Measurements from ENCODE around the gene PARL.

The PARL gene

DNA sequence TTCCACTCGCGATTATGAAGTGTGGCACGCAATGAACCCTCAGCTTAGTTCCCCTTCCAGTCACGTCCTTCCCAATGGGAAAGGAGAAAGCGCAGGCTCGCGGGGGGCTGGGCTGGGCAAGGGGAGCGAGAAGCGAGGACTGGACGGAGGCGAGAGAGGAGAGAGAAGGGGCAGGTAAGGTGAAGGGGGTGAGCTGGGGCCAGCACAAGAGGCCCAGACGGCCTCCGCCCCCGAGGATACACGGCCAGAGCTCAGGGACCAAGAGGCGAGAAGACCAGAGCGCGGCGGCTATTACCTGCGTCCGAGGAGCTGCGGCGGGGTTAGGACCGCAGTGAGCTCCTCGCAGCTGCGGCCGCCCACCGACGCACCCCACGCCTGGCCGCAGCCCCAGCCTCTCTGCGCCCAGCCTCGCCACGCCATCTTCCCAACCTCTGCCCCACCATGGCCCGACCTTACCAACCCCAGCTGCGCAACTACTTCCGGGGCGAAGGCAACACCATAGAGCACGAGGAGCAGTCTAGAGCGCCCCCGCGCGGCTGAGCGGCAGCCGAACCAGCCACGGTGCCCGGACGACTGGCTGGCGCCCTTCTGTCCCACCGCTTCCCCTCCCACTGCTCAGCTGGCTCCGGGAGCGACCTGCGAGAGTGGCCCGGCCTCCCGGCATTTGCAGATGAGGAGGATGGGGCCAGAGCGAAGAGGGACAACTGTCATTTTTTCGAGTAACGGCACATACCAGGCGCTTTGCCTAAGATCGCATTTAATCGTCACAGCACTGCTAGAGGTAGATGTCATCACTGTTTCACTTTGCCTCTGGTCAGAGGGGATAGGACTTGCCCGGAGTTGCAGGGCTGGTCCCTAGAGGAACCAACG lies at the start of gene PARL:
PARL (minus strand) TSS at position 454 of the 870 bp plus-strand sequence; CDS start at position 420, 34 bp downstream.
- peak; percentile 99 for DNase-seq

GRCh38 chr3:183933160-183933559 lies 48.5 kb upstream of the PARL start:
- no peak for DNase-seq

GRCh38 chr3:183931881-183932280 lies 47.2 kb upstream of the PARL start:
- DNase-seq = no peak

GRCh38 chr3:183930086-183930485 lies 45.4 kb upstream of the PARL start:
- no peak for DNase-seq

DNA sequence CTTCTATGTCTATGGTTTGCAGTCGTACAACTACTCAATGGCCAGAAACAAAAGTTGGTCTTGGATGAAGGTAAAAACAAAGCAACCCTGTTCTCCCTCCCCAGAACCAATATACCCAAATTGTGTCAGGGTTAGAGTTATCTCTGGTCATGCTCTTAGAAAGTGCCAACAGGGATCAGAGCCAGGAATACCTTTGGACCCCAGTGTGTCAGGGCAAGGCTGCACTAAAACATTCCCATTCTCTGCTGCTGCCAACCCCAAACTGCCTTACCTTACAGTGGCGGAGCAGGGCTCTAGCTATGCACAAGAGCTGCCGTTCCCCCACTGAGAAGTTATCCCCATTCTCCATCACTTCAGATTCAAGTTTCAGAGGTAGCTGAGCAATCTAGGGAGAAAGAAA lies 42.4 kb upstream of the PARL start:
- no peak for DNase-seq

DNA sequence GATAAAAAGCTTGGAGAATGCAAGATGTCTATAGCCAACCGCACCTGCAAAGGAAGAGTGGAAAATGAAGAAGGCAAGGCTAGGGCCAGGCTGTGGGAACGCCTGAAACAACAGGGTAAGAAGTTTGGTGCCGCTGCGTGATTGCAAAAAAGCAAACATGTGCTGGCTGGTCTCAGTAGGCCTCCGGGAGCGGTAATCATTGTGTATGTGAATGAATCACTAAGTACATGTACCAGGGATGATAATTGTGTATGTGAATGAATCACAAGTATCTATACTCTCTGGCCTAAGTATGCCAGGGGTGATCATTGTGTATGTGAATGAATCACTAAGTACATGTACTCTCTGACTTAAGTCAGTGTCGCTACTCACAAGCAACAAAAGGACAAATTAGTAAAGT lies 40.3 kb upstream of the PARL start:
- no peak for DNase-seq

GRCh38 chr3:183924543-183924942 lies 39.9 kb upstream of the PARL start:
- no peak for DNase-seq

- DNase-seq = no peak
Measured at GRCh38 chr3:183922421-183922820, 37.7 kb upstream of the PARL start.

DNA sequence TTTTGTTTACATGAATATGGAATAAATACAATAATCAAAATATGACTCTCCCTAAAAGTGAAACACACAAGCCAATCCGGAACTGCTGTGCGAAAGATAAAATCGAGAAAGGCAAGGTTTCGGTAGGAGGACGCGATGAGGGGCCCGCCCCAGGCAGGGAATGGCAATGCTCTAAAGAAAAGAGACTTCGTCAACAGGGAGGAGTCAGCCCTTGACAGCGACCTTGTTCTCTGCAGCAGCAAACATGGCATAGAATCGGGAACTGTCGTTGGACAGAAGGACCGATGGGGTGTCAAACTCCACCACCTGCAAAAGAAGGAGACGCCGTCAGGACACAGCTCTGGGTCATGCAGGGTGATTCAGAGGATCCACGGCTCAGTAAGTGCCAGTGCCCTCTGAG lies 36.4 kb upstream of the PARL start:
- no peak for DNase-seq

DNA sequence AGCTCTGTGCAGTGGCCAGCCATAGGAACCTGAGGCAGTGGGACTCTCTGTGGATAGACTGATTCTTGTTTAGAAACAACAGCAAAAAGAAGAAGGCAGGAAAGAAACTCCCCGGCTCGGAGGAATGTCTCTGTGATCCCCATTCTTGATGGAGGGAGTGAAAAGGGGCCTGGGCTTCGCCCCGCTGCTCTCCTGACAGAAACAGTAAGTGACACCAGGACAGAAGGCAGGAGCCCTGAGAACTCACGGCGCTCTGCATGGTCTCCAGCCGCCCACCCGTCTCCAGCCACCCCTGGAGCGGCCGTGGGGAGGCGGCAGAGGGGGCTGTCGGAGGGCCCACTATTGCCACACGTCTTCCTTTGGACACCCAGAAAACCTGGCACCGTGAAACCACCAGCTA lies 35.7 kb upstream of the PARL start:
- no peak for DNase-seq

DNA sequence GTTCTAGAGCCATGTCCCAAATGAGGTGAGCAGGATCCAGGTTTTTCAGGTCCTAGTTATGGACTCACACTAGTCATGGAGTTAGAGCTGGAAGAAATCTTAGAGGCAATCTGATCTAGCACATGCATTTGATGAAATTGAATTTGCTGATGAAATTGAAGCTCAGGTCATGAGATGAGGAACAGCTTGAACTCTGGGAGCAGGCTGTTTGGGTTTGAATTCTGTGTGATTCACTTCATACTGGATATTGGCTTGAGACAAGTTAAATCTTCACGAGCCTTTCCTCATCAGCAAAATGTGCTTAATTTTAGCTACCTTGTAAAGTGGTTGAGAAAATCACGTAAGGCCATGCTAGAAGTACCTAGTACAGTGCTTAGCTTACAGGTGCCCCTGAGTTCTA lies 33.5 kb upstream of the PARL start:
- no peak for DNase-seq

GRCh38 chr3:183917776-183918175 lies 33.1 kb upstream of the PARL start:
- DNase-seq = no peak

DNA sequence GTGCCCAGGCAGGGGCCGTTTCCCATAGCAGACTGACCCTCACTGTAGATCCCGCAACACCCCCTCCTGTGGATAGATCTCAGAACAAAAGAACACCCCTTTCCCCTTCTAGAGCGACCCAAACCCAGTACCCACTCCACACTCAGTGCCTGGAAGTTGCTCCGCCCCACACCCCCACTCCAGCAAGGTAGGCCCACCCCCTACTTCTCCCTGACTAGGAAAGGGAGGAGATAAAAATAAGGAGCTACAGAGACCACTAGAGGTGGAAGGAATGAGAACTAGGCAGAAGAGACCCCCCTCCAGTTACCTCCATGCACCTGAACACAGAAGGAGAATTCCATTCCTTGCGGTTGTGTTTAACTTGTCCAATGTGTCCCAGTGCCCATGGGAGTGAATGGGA lies 30.2 kb upstream of the PARL start:
- no peak for DNase-seq

- no peak for DNase-seq
Measured at GRCh38 chr3:183913580-183913920, 28.9 kb upstream of the PARL start.

GRCh38 chr3:183912895-183913579 lies 28.4 kb upstream of the PARL start:
- no peak for DNase-seq

GRCh38 chr3:183911763-183912506 lies 27.3 kb upstream of the PARL start:
- DNase-seq = no peak

- no peak for DNase-seq
Measured at GRCh38 chr3:183911087-183911486, 26.4 kb upstream of the PARL start.

- no peak for DNase-seq
Measured at GRCh38 chr3:183909030-183909600, 24.4 kb upstream of the PARL start.

- DNase-seq = no peak
Measured at GRCh38 chr3:183907911-183908331, 23.2 kb upstream of the PARL start.

DNA sequence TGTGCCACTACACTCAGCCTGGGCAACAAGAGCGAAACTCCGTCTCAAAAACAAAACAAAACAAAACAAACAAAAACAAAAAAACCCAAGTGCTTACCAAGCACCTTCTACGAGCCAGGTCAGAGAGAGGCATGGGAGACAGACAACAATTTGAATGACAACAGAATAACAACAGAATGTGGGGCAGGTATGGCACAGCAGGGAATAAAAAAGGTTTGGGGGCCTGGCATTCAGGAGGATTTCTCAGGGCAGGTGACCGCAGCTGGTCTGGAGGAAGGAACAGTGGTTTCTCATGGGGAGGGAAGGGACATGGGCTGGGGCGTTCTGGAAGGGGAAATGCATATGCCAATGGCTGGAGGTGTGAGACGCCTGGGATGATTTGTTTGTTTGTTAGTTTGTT lies 22.5 kb upstream of the PARL start:
- DNase-seq = no peak

DNA sequence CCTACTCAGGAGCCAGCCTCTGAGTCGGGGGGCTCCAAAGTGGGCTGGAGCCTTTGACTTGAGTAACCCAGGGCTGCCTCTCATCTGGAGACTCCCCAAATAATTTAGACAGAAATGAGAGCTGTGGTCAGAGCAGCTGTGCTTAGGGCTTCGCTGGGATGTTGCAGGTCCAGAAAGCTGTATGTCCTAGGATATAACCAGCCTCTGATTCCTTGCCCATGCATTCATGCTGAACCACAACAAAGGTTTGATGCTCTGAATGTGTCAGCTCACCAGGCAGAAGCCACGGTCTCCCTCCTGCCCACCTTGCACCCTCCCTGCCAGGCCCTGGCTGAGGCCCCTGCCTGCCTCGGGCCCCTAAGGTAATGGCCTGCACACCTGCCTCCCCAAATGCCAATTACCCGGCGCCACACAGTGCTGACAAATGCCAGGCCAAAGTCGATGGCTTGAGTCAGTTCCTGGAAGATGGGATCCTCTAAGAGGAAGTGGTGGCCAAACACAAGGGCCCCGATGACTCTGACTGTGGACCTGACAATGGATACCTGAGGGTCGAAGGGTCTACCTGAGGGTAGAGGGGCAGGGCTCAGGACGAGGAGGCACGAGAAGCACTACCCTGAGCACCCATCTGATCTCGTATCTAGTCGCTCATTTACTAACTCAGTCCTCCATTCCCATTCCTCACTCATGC lies 21.7 kb upstream of the PARL start:
- DNase-seq = no peak

- DNase-seq = no peak
Measured at GRCh38 chr3:183904833-183905780, 20.4 kb upstream of the PARL start.
